ENCODE results near the gene TCERG1.

The TCERG1 gene

DNA sequence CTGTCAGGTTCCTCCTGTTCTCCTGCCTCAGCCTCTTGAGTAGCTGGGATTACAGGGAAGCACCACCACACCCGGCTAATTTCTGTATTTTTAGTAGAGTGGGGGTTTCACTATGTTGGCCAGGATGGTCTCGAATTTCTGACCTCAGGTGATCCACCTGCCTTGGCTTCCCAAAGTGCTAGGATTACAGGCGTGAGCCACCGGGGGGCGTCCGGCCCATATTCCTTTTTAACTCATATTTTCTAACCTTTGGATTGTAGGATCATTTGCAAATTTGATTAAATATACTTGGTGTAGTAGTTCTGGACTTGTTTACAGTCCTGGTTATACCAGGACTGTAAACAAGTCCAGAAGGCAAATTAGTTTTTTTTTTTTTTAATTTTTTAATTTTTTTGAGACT lies 4.3 kb downstream of the TCERG1 start:
- DNase-seq (ENCODE audit: low read depth in 2 of 2, low spot score in 1 of 2), result no peak

DNA sequence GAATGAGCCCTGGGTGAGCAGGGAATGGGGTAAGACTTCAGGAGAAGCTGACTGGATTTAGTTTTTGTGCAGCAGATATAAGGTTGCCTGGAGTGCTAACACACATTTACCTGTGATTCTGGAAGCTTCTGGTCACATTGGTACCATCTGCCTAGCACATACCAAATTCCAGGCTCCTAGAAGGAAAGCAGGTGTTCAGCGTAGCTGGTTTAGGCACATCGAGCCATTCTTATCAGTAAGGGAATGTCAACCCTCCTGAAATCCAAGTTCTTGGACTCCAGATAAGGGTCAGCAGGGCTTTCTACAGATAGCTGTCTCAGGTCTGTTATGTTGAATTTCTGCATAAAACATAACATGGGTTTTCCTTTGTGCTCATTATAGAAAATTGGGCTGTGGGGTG lies 10.3 kb downstream of the TCERG1 start:
- no peak for DNase-seq (ENCODE audit: low read depth in 2 of 2, low spot score in 1 of 2)

DNA sequence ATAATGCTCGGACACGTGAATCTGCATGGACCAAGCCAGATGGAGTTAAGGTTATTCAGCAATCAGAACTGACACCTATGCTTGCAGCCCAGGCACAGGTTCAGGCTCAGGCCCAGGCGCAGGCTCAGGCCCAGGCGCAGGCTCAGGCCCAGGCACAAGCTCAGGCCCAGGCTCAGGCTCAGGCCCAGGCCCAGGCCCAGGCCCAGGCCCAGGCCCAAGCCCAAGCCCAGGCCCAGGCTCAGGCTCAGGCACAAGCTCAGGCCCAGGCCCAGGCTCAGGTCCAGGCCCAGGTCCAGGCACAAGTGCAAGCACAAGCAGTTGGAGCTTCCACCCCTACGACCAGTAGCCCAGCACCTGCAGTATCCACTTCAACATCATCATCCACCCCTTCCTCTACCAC lies 11.8 kb downstream of the TCERG1 start:
- no peak for DNase-seq (ENCODE audit: low read depth in 2 of 2, low spot score in 1 of 2)

GRCh38 chr5:146461319-146461718 lies 14.2 kb downstream of the TCERG1 start:
- no peak for DNase-seq (ENCODE audit: low read depth in 2 of 2, low spot score in 1 of 2)

DNA sequence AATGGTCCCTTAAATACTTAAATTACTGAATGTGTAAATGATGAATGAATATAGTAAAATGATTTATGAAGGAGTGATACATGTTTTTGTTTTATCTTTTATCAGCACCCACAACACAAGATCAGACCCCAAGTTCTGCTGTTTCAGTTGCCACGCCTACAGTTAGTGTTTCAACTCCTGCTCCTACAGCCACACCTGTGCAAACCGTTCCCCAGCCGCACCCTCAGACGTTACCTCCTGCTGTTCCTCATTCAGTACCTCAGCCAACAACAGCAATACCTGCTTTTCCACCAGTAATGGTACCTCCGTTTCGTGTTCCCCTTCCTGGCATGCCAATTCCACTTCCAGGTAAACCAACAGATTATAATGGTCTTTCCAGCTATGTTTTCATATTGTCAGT lies 16.3 kb downstream of the TCERG1 start:
- DNase-seq (ENCODE audit: low read depth in 2 of 2, low spot score in 1 of 2), result no peak

DNA sequence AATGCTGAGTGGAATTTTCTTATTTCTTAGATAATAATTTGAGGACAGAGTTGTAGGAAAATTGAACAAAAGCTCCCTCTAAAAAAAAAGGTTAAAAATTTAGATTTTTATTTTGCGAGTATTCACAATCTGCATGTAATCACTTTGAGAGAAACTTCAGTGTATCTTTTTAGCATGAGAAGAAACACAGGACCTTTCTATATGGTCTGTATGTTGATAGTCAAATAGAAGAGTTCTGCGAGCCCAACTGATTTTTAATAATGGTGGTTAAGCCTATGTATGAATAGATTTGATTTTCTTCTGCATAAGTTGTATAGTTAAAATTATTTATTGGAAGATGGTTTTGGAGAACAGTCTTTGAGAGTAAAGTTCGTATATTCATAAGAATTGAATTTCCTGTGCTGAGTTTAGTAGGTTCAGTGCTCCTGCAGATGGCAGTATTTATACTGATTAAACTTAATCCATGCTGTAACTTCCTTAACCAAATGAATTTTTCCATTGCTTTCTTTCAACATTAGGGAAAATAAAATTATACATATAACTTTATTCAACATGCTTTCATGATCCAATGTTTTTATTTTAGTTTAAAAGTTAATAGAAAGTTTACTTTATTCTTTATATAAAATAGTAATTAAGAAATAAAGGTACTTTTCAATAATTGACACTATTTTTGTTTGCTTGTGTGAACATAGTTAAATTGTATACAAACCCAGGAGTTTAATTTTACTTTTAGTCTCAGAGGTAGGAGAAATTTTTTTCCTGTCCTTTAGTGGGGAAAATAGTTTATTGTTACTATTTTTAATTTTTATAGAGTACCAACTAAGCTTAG lies 19.6 kb downstream of the TCERG1 start:
- no peak for DNase-seq (ENCODE audit: low read depth in 2 of 2, low spot score in 1 of 2)

DNA sequence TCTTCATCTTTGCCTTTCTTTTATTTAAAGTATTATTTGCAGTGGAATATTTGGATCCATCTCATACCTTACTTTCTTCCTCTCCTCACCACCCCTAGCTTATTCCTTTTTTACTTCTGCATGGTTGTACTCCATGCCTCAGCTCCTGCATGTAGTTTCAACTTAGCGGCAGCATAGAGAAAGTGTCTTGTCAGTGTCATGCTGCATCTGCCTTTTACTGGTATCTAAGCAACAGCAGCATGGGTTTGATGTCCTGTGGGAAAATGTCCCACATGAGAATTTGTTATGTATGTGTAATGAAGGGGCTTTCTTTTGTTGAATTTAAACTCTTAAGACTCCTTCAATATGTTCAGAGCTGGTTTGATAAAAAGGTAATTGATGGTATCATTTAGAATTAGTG lies 20.6 kb downstream of the TCERG1 start:
- no peak for DNase-seq (ENCODE audit: low read depth in 2 of 2, low spot score in 1 of 2)

DNA sequence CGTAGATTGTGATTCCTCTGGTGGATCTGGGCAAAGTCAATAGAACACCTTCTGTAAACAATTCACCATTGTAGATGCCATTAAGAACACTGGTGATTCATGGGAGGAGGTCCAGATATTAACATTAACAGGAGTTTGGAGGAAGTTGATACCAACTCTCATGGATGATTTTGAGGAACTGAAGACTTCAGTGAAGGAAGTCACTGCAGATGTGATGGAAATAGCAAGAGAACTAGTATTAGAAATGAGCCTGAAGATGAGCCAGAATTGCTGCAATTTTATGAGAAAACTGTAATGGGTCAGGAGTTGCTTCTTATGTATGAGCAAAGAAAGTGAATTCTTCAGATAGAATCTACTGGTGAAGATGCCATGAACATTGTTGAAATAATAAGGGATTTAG lies 26.9 kb downstream of the TCERG1 start:
- DNase-seq (ENCODE audit: low read depth in 2 of 2, low spot score in 1 of 2), result no peak

DNA sequence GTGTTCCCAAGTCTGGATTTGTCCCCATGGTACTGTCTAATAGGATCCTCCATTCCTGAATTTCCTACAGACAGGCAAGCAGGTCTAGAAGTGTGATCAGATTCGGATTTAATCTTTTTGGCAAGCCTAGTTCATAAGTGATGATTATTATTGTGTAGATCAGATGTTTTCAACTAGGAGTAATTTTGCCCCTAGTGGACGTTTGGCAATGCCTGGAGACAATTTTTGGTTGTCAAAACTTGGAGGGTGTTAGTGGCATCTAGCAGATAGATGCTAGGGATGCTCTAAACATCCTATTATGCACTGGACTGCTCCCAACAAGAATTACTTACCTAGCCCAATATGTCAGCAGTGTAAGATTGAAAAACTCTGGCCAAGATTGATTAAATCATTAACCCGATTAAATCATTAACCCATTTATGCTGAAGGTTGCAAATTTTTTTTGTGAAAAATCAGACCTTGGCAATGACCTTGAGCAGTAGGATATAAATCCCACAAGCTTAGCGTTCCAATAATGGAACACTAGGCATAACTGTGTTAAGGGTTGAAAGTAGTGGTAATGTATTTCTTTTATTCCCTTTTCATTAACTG lies 28.2 kb downstream of the TCERG1 start:
- DNase-seq (ENCODE audit: low read depth in 2 of 2, low spot score in 1 of 2), result no peak

GRCh38 chr5:146475906-146476305 lies 28.8 kb downstream of the TCERG1 start:
- no peak for DNase-seq (ENCODE audit: low read depth in 2 of 2, low spot score in 1 of 2)

GRCh38 chr5:146482775-146483174 lies 35.6 kb downstream of the TCERG1 start:
- DNase-seq (ENCODE audit: low read depth in 2 of 2, low spot score in 1 of 2), result no peak

DNA sequence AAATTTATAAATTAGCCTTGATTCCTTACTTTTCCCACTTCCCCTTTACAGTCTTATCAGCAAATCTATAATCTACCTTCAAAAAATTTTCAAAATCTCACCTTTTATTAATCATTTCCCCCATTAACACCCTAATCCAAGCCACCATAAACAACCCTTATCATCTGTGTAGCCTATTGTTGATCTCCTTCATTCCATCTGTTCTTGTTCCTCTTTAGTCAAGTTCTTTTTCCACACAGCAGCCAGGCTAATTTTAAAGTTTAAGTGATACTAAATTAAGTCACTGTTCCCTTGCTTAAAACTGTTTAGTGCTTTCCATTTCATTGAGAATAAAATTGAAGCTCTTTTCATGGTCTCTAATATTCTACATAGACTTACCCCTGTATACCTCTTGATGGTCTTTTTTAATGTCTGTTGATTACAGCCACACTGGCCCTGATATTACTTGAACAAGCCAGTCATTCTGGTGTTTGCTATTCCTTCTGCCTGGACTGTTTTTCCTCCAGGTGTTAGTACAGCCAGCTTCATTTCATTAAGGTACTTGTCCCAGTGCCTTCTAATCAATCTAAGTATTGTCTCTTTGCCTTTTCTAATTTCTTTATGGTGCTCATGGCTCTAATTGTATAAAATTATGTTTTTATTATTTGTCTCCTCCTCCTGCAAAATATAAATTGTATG lies 37.7 kb downstream of the TCERG1 start:
- DNase-seq (ENCODE audit: low read depth in 2 of 2, low spot score in 1 of 2), result no peak

GRCh38 chr5:146490089-146490843 lies 43.1 kb downstream of the TCERG1 start:
- no peak for DNase-seq (ENCODE audit: low read depth in 2 of 2, low spot score in 1 of 2)

DNA sequence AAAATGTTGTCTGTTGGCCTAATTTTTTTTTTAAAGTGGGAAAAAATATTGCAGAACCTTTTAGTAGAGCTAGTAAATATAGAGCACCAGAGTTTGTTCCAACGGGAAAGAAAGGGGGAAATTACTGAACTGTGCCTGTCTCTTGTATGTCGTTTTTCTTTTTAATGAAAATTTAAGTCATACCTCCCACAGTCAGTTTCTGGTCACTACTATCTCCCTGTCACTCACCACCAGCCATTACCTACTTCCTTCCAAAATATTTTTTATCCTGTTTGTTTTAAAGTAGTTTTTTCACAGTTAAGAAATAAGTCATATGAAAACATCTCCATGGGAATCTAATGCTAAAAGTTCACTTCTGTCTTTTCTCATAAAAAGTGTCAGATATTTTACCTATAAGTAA lies 47.5 kb downstream of the TCERG1 start:
- DNase-seq (ENCODE audit: low read depth in 2 of 2, low spot score in 1 of 2), result no peak

GRCh38 chr5:146499680-146500079 lies 52.5 kb downstream of the TCERG1 start:
- no peak for DNase-seq (ENCODE audit: low read depth in 2 of 2, low spot score in 1 of 2)

GRCh38 chr5:146507428-146507827 lies 60.3 kb downstream of the TCERG1 start:
- no peak for DNase-seq (ENCODE audit: low read depth in 2 of 2, low spot score in 1 of 2)

- no peak for DNase-seq (ENCODE audit: low read depth in 2 of 2, low spot score in 1 of 2)
Measured at GRCh38 chr5:146510559-146511125, 63.5 kb downstream of the TCERG1 start.

GRCh38 chr5:146513462-146513861 lies 66.3 kb downstream of the TCERG1 start:
- no peak for DNase-seq (ENCODE audit: low read depth in 2 of 2, low spot score in 1 of 2)

GRCh38 chr5:146514575-146514974 lies 67.4 kb downstream of the TCERG1 start:
- DNase-seq (ENCODE audit: low read depth in 2 of 2, low spot score in 1 of 2), result no peak

DNA sequence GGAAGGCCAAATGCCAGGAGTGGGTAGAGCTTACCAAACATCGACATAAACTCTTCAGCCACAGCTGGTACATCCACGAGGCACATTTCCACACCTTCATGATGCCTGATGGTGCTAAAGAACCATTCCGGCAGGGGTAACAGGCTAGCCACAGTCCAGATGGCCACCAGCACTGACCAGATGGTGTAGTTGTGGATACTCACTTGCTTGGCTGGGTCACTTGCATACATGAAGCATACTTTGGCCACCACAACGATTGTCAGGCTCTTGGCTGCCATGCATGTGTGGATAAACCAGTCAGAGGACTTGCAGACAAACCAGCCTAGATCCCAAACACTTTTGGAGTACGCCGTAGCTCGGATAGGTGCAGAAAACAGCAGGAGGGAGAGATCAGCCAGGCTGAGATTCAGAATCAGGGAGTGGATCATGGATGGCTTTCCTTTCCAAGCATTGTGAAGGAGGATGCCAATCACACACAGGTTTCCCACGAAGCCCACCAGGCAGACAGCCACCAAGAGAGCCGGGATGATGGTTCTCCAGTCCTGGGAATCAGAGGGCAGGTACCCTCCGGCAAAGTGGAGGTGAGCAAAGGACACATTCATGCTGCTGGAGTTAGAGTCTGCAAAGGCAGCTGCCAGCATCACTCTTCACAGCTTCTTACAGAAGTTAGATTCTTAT lies 68.5 kb downstream of the TCERG1 start:
- no peak for DNase-seq (ENCODE audit: low read depth in 2 of 2, low spot score in 1 of 2)

DNA sequence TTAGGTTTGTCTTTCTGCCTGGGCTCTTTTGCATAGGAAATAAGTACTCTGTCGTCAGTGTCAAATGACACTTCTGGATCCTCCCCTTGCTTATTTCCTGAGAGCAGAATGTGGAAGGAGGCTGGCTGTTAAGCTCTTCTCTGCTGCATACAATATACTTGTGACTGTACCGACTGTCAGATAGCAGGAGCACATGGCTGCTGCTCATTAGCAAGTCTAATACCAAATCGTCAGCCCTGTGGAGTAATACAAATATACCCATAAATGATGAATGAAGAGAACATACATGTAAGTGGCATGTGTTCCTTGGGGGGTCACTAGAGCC lies 69.0 kb downstream of the TCERG1 start, which contains the start of gene GPR151:
TSS of gene GPR151 (minus strand) at position 40 of the 325 bp plus-strand sequence. CDS start 77 bp downstream, outside the sequence.
- DNase-seq (ENCODE audit: low read depth in 2 of 2, low spot score in 1 of 2), result no peak
